EH (cell line): ENCODE results near the gene GRIN2A.

Experiments used
- DNase-seq: peaks from one replicate; pipeline ENCODE4 v3.0.0-alpha.2; 2015; ENCODE audit warnings: low read depth

The GRIN2A gene

DNA sequence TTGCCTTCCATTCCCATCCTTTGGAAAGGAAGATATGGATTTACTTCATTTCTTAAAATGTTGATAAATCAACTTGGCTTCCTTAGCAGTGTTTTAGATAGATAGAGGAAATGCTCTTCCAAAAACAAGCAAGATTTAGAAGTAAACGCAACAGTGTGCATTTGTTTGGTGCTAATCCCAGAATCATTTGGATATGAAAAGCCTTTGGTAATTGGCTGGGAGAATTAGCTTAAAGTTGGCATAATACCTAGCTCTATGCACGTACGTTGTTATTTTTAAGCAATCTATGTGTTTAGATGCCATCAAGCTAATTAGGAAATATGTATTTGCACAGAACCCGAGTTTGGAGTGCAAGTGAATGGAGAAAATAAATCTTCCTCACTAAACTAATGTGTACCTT lies 415.3 kb downstream of the GRIN2A start:
- no peak for DNase-seq

GRCh38 chr16:9763505-9763904 lies 418.7 kb downstream of the GRIN2A start:
- no peak for DNase-seq

- no peak for DNase-seq
Measured at GRCh38 chr16:9761870-9762269, 420.4 kb downstream of the GRIN2A start.

GRCh38 chr16:9757687-9758086 lies 424.5 kb downstream of the GRIN2A start:
- DNase-seq: no peak

- DNase-seq: no peak
Measured at GRCh38 chr16:9756434-9756833, 425.8 kb downstream of the GRIN2A start.

- DNase-seq: no peak
Measured at GRCh38 chr16:9755081-9755480, 427.1 kb downstream of the GRIN2A start.

GRCh38 chr16:9741776-9742175 lies 440.5 kb downstream of the GRIN2A start:
- DNase-seq: no peak

- no peak for DNase-seq
Measured at GRCh38 chr16:9739301-9739700, 442.9 kb downstream of the GRIN2A start.

DNA sequence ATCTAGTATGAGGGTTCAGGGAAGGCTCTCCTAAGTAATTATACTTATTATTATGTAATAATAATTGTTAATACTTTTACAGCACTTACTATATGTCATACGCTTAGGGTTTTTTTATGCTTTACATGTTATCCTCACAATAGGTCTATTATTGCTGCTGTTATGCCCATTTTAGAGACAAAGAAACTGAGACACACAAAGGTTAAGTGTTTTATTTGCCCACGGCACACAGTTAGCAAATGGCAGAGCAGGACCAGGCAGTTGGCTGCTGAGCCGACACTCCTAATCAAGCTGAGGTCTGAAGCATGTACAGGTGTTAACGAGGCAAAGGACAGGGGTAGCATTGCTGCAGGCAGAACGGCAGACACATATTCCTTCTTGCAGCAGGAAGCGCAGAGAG lies 443.5 kb downstream of the GRIN2A start:
- DNase-seq: no peak

DNA sequence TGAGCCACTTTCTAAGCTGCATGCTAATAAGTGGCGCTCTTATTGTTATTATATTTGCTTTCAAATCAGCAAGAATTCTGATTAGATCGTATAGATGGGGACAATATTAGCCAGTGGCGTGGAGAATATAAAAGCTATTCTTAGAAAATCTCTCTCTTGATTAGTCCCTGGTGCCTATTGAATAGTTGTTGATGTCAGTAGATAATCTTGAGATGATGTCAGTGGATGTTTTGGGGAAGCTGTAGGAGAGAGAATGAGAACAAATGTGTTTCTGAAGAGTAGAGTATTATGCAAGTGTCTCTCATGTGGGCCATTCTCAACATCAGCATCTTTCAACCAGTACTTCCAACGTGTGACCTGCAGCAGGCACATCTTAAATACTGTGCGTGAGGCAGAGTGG lies 445.7 kb downstream of the GRIN2A start:
- DNase-seq: no peak

DNA sequence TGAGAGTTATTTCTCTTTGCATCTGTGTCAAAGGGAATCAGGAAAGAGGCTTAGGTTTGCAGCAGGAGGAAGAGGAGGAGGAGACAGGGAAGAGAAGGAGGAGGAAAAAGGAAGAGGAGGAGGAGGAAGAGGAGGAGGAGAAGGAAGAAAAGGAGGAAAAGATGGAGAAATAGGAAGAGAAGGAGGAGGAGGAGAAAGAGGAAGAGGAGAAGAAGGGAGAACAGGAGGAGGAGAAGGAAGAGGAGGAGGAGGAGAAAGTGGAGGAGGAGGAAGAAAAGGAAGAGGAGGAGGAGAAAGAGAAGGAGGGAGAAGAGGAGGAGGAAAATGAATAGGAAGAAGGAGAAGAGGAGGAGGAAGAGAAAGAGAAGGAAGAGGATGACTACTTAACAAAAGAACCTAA lies 459.1 kb downstream of the GRIN2A start:
- no peak for DNase-seq

- no peak for DNase-seq
Measured at GRCh38 chr16:9713907-9714306, 468.3 kb downstream of the GRIN2A start.

DNA sequence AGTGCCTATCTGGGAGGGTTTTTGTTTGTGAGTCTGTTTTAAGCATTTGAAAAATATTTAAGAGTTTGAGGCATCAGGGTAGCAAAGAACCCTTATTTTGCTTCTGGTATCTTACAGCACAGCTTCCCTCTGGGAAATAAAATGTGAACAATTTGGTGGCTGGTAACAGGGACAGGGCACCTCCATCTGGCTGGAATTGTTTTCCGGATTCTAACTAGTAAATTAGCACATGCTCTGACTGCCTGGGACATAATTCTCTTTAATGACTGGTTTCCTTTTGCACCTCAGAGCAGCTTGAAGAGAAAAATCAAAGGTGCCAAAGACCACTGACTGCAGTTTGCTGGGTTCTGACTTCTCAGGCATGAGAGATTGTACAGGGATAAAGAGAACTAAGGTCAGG lies 469.1 kb downstream of the GRIN2A start:
- DNase-seq: no peak

DNA sequence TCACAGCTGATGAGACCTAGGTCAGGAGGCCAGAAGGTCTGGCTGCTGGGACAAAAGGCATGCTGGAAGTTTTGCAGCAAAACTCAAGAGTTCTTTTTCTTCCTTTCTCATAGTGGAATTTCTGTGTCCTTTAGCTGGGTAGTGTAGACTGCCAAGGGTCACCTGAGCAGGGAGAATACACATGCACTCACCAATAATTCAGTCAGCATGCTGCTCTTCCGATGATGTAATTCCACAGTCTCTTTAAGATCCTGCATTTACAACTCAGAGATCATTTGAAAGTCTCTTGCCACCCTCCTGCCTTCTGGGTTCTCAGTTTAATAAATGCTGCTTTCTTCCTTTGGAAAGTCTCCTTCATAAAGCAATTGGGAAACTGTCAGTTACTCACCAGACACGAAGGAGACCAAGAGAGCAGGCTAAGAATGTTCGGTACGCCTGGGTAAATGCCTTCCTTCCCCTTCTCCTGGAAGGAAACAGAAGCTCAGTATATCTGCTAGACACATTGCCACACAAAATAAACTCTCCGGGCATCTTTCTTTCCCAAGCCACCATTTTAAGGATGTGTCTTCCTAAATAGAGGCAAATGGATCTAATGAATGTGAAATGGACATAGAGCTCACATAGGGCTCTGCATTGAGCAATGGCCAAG lies 473.1 kb downstream of the GRIN2A start:
- DNase-seq: no peak

DNA sequence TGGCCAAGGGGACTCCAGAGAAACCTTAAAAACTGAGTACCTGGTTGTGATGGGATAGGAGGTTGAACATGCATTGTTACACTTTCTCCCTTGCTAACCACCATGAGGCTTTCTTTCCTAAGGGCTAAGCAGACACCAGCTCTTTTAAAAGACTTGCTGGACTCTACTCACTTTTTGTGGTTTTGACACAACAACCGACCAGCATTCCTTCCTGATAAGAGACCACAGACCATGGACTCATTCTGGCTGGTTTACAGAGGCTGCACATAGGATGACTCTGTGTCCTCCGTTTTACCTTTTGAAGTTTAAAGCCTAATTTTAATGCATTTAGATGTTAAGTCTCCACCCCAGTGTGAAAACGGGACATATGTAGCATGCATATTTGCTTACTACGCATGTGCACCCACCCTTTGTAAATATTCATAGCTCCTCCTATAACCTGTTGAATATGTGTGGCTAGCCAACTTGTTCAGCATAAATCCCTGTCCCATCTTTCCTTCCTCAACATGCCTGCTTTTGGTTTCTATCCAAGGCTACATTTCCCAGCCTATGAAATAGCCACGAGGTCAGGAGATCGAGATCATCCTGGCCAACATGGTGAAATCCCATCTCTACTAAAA lies 475.9 kb downstream of the GRIN2A start:
- no peak for DNase-seq

GRCh38 chr16:9703731-9704130 lies 478.5 kb downstream of the GRIN2A start:
- DNase-seq: no peak
